A549 (cell line): ENCODE measurements around the gene MSI2. TPM values are rescaled to one million over a fixed set of nuclear protein-coding genes. Genes with fewer than 3 reads are reported as not detected.

Experiments
- ATAC-seq, 2 experiments: fragments of 200-7000 bp in 1 of 2; fragments of >200 bp in 1 of 2; cut with Nextera tagmentation in 1 of 2; cut with Tn5 transposase in 1 of 2; 3 replicates each; pipeline versions ENCODE4 v1.8.0 to v1.9.1; 2018 to 2020; ENCODE audit warnings: mild to moderate bottlenecking in 1 of 2, moderate library complexity in 1 of 2
- CTCF ChIA-PET: fragments of 300-600 bp; sonication (Branson Sonifier 250); formaldehyde crosslinking; extraction: SDS; loops from one replicate; lab custom pipeline; 2021; ENCODE audit warnings: antibody characterized with exemption, inconsistent platforms; lab: Yijun Ruan, JAX
- POLR2A ChIA-PET: fragments of 350-600 bp; formaldehyde crosslinking; extraction: SDS; loops from one replicate; lab custom pipeline; 2021; ENCODE audit warnings: antibody characterized with exemption, inconsistent platforms; lab: Yijun Ruan, JAX
- DNase-seq, 2 experiments: peaks; one replicate each; pipeline versions ENCODE4 v3.0.0 to v3.0.0-alpha.2; 2011 to 2016; ENCODE audit warnings: low read depth in 1 of 2, low spot score in 1 of 2
- FAIRE-seq: peaks from 2 replicates; lab custom pipeline; 2011; peaks lifted over from hg19 to GRCh38; lab: Jason Lieb, UNC
- H3K27ac ChIP-seq, 2 experiments: fragments of >200 bp; sonication (Bioruptor Twin); formaldehyde crosslinking; 3 replicates each; pipeline ENCODE4 v1.5.1; 2016 to 2017
- H3K4me1 ChIP-seq: fragments of >200 bp; sonication (Bioruptor Twin); formaldehyde crosslinking; 3 replicates; pipeline ENCODE4 v1.6.1; 2016
- H3K4me2 ChIP-seq: fragments of >200 bp; sonication (Bioruptor Twin); formaldehyde crosslinking; 3 replicates; pipeline ENCODE4 v1.6.1; 2016
- H3K4me3 ChIP-seq: fragments of >200 bp; sonication (Bioruptor Twin); formaldehyde crosslinking; 3 replicates; pipeline ENCODE4 v1.5.1; 2016
- H3K9me3 ChIP-seq: fragments of >200 bp; sonication (Bioruptor Twin); formaldehyde crosslinking; 3 replicates; pipeline ENCODE4 v1.6.1; 2016
- CHD2 ChIP-seq: fragments of 150-350 bp; IDR thresholded peaks from 2 replicates; pipeline ENCODE4 v1.6.1; 2014; ENCODE audit warnings: low read length; ENCODE audit not compliant: partially characterized antibody
- ESRRA ChIP-seq: fragments of 150-350 bp; IDR thresholded peaks from 2 replicates; pipeline ENCODE4 v1.6.1; 2014; ENCODE audit warnings: mild to moderate bottlenecking, low read length, borderline replicate concordance
- GATA3 ChIP-seq: IDR thresholded peaks from 2 replicates; pipeline ENCODE4 v1.6.1; 2012; ENCODE audit warnings: borderline replicate concordance
- HEYL ChIP-seq: fragments of 250-450 bp; sonication (Bioruptor Pico); IDR thresholded peaks from 2 replicates; pipeline ENCODE4 v1.8.0; 2021; ENCODE audit warnings: mild to moderate bottlenecking, moderate library complexity
- HOXA7 ChIP-seq: fragments of 250-450 bp; sonication (Bioruptor Pico); IDR thresholded peaks from 2 replicates; pipeline ENCODE4 v1.5.0; 2020; ENCODE audit warnings: mild to moderate bottlenecking, moderate library complexity
- HOXB5 ChIP-seq: fragments of 250-450 bp; sonication (Bioruptor Pico); IDR thresholded peaks from 2 replicates; pipeline ENCODE4 v1.5.0; 2020; ENCODE audit warnings: mild to moderate bottlenecking, moderate library complexity
- KDM1A ChIP-seq: fragments of 200-600 bp; sonication (generic); IDR thresholded peaks from 2 replicates; pipeline ENCODE4 v1.6.1; 2016; ENCODE audit warnings: low read depth, mild to moderate bottlenecking
- KDM5A ChIP-seq: fragments of 200-600 bp; sonication (generic); IDR thresholded peaks from 2 replicates; pipeline ENCODE4 v1.6.1; 2016; ENCODE audit warnings: antibody characterized with exemption, mild to moderate bottlenecking
- NFE2L2 ChIP-seq: fragments of 150-350 bp; conservative IDR thresholded peaks from 2 replicates; pipeline ENCODE4 v1.6.1; 2014; ENCODE audit warnings: low read length
- NR3C1 ChIP-seq: fragments of >200 bp; sonication (Bioruptor Twin); formaldehyde crosslinking; IDR thresholded peaks from 3 replicates; pipeline ENCODE4 v1.6.1; 2017
- POLR2A ChIP-seq: IDR thresholded peaks from 2 replicates; pipeline ENCODE4 v1.6.1; 2012; ENCODE audit warnings: mild to moderate bottlenecking, low read length
- RCOR1 ChIP-seq: fragments of 150-350 bp; IDR thresholded peaks from 2 replicates; pipeline ENCODE4 v1.6.1; 2014; ENCODE audit warnings: antibody characterized with exemption, low read length, low read depth
- WGBS: methylation state at CpG from one replicate; pipeline ENCODE4 v1.1.6; 2017; ENCODE audit errors: missing lambda C conversion rate; 5-methylcytosine and 5-hydroxymethylcytosine counted together
- polyA plus RNA-seq, 4 experiments: library from polyadenylated mRNA; depleted of rRNA in 3 of 4; stranded (reverse); fragments of >200 nt; fragmentation: RNase III in 1 of 4; extraction: RNeasy Plus Mini Kit Qiagen cat#74134 plus additional on column Dnase treatment in 1 of 4; gene quantifications; 2 replicates in 3 of 4; 3 replicates in 1 of 4; pipeline ENCODE4 v1.2.3, GENCODE V29; 2011 to 2017
- TF ChIP-seq, protein P1 (sequence below): fragments of >200 bp; sonication (Bioruptor Twin); formaldehyde crosslinking; IDR thresholded peaks from 3 replicates; pipeline ENCODE4 v1.5.1; 2016
- TF ChIP-seq, protein P2 (sequence below): IDR thresholded peaks from 2 replicates; pipeline ENCODE4 v1.6.1; 2012
- TF ChIP-seq, protein P3 (sequence below): fragments of 200-600 bp; sonication (generic); IDR thresholded peaks from 2 replicates; pipeline ENCODE4 v1.6.1; 2016; ENCODE audit warnings: antibody characterized with exemption, mild to moderate bottlenecking, moderate library complexity
- TF ChIP-seq, protein P4 (sequence below): IDR thresholded peaks from 2 replicates; pipeline ENCODE4 v1.6.1; 2012; ENCODE audit warnings: low read depth, borderline replicate concordance
- TF ChIP-seq, protein P5 (sequence below): fragments of >200 bp; sonication (Bioruptor Twin); formaldehyde crosslinking; IDR thresholded peaks from 3 replicates; pipeline ENCODE4 v1.6.1; 2016

The MSI2 gene
- polyA plus RNA-seq, 2 of the 4 experiments (the other 2 are of a cell fraction), result 43.6 to 44.4 TPM

DNA sequence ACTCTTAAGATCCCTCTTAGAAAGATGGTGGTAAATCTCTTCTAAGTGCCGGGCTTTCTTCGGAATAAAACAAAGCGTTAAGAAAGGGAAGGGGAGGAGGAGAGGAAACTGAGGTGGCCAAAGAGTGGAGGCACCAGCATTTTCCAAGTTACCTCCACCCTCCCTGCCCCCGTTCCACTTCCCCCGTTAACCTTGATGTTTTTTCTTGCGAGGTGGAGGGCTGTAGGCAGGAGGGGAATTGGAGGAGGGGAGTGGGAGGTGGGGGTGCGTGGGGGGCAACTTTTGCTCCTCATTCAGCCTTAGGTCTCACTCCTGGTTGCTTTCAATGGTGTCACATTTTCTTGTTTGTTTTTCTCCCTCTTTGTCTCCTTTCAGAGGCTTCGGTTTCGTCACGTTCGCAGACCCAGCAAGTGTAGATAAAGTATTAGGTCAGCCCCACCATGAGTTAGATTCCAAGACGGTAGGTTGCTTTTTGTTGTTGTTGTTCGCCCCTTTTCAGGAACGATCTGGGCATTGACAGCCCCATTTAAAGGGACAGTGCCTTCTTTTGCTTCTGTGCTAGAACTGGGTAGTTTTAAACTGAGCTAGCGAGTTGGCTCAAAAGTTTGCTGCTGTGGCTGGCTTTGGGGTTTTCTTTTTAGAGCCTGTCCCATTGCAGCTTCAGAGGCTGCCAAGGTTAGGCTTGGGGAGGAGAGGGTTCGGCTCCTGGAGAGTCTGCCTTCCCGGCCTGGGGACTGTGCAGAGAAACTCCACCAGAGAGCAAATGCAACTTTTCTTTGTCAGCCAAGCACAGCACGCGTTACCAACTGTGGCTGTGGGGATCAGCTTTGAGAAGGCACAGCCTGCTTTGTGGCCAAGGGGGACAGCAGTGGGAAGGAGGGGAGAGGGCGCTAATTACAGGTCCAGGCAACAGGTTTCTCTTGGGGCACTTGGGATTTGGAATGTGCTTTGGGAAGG, 1.9 kb downstream of the MSI2 start:
- peaks cover 26% of the 10 kb centered on the region; the same call in 2 of the 3 replicates for H3K4me1 ChIP-seq
- peak overlapping the region; percentile 94 to 95 for H3K27ac ChIP-seq
- POLR2A ChIA-PET, result no interaction called here
- H3K9me3 ChIP-seq, result no peaks in the 10 kb centered on the region
- DNase-seq (no peak), FAIRE-seq (no peak)
- TF ChIP-seq KDM1A (no peak), GATA3 (peak; percentile 27; the same call in 1 of the 2 replicates)
- TF ChIP-seq, protein P1, sequence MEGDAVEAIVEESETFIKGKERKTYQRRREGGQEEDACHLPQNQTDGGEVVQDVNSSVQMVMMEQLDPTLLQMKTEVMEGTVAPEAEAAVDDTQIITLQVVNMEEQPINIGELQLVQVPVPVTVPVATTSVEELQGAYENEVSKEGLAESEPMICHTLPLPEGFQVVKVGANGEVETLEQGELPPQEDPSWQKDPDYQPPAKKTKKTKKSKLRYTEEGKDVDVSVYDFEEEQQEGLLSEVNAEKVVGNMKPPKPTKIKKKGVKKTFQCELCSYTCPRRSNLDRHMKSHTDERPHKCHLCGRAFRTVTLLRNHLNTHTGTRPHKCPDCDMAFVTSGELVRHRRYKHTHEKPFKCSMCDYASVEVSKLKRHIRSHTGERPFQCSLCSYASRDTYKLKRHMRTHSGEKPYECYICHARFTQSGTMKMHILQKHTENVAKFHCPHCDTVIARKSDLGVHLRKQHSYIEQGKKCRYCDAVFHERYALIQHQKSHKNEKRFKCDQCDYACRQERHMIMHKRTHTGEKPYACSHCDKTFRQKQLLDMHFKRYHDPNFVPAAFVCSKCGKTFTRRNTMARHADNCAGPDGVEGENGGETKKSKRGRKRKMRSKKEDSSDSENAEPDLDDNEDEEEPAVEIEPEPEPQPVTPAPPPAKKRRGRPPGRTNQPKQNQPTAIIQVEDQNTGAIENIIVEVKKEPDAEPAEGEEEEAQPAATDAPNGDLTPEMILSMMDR, result no peak
- TF ChIP-seq, protein P2, sequence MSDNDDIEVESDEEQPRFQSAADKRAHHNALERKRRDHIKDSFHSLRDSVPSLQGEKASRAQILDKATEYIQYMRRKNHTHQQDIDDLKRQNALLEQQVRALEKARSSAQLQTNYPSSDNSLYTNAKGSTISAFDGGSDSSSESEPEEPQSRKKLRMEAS, result peak; percentile 16; the same call in 1 of the 2 replicates
- TF ChIP-seq, all 56 proteins: peak for 2
- Histone ChIP-seq H3K4me2 (peak overlapping the region; percentile 99), H3K4me3 (peak overlapping the region; percentile 94)
- CTCF ChIA-PET, result interaction anchor here (0.6 to 3.4 kb wide), 9 partner anchors 9 to 414 kb away, joined by 3 to 27 read pairs (median 5); no protein-coding TSS in a partner anchor
- ATAC-seq, result peak in 1 of 2 experiments; percentile 4; a peak in 1 of 6 replicates
- 35% methylated on average over 20 of the region's 20 CpGs for WGBS

DNA sequence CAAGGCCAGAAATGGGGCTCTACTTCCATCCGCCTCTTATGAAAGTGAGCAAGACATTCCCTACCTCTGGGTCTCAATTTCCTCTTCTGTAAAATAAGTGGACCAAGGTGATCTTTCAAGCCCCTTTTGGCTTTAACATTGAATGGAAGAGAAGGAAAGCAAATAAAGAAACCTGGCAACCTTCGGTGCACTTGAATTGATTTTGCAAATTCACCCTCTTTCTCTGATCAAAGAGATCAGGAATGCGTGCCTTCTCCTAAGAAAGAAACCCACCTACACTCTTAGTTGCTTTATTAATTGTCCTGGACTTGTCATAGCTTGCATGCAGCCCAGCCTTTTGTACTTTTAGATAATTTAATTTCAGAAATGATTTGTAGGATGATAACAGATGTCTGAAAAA, 3.0 kb downstream of the MSI2 start:
- 0 out of 6 replicates have a peak overlapping the region, but pooled peaks of 1 of the 2 experiments have one; percentile 3 for H3K27ac ChIP-seq
- ChIA-PET POLR2A (no interaction called here), CTCF (interaction anchor here (1.7 to 3.4 kb wide), 4 partner anchors 13 to 339 kb away, joined by 4 to 34 read pairs (median 18); no protein-coding TSS in a partner anchor)
- DNase-seq, result no peak
- 0 out of 3 replicates have a peak overlapping the region, but pooled peaks have one; percentile 94 for H3K4me3 ChIP-seq
- peaks cover 26% of the 10 kb centered on the region; the same call in 2 of the 3 replicates for H3K4me1 ChIP-seq
- 85% methylated on average over 3 of the region's 3 CpGs for WGBS
- TF ChIP-seq, protein P3, sequence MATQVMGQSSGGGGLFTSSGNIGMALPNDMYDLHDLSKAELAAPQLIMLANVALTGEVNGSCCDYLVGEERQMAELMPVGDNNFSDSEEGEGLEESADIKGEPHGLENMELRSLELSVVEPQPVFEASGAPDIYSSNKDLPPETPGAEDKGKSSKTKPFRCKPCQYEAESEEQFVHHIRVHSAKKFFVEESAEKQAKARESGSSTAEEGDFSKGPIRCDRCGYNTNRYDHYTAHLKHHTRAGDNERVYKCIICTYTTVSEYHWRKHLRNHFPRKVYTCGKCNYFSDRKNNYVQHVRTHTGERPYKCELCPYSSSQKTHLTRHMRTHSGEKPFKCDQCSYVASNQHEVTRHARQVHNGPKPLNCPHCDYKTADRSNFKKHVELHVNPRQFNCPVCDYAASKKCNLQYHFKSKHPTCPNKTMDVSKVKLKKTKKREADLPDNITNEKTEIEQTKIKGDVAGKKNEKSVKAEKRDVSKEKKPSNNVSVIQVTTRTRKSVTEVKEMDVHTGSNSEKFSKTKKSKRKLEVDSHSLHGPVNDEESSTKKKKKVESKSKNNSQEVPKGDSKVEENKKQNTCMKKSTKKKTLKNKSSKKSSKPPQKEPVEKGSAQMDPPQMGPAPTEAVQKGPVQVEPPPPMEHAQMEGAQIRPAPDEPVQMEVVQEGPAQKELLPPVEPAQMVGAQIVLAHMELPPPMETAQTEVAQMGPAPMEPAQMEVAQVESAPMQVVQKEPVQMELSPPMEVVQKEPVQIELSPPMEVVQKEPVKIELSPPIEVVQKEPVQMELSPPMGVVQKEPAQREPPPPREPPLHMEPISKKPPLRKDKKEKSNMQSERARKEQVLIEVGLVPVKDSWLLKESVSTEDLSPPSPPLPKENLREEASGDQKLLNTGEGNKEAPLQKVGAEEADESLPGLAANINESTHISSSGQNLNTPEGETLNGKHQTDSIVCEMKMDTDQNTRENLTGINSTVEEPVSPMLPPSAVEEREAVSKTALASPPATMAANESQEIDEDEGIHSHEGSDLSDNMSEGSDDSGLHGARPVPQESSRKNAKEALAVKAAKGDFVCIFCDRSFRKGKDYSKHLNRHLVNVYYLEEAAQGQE, result no peak
- TF ChIP-seq KDM5A, result no peak
- TF ChIP-seq, protein P4, sequence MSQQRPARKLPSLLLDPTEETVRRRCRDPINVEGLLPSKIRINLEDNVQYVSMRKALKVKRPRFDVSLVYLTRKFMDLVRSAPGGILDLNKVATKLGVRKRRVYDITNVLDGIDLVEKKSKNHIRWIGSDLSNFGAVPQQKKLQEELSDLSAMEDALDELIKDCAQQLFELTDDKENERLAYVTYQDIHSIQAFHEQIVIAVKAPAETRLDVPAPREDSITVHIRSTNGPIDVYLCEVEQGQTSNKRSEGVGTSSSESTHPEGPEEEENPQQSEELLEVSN, result no peak
- TF ChIP-seq POLR2A, result no peak
- TF ChIP-seq, protein P5, sequence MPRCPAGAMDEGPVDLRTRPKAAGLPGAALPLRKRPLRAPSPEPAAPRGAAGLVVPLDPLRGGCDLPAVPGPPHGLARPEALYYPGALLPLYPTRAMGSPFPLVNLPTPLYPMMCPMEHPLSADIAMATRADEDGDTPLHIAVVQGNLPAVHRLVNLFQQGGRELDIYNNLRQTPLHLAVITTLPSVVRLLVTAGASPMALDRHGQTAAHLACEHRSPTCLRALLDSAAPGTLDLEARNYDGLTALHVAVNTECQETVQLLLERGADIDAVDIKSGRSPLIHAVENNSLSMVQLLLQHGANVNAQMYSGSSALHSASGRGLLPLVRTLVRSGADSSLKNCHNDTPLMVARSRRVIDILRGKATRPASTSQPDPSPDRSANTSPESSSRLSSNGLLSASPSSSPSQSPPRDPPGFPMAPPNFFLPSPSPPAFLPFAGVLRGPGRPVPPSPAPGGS, result no peak
- TF ChIP-seq NFE2L2, result no peak
- TF ChIP-seq HEYL, result no peak
- TF ChIP-seq HOXA7 (CRISPR knock-in tag), result no peak
- TF ChIP-seq RCOR1, result no peak
- TF ChIP-seq, protein P2, result no peak
- TF ChIP-seq HOXB5 (CRISPR knock-in tag), result no peak
- no peak for TF ChIP-seq NR3C1
- no peak for TF ChIP-seq ESRRA
- no peak for TF ChIP-seq CHD2
- peak overlapping the region; percentile 99 for H3K4me2 ChIP-seq
- ATAC-seq, result no peak
- FAIRE-seq, result no peak
- no peaks in the 10 kb centered on the region for H3K9me3 ChIP-seq
